Osteocyte (in vitro differentiated cells): ENCODE measurements around the gene THAP8. TPM values are rescaled to one million over a fixed set of nuclear protein-coding genes. Genes with fewer than 3 reads are reported as not detected.

ENCODE experiments used
- DNase-seq: peaks from one replicate; pipeline ENCODE4 v3.0.0; 2021; ENCODE audit warnings: mixed read lengths; ENCODE audit not compliant: unreplicated experiment; ENCODE audit errors: extremely low spot score
- H3K27ac Mint-ChIP-seq: one replicate; pipeline ENCODE4 v1.8.0; 2021; ENCODE audit warnings: mild to moderate bottlenecking, mixed read lengths; ENCODE audit not compliant: unreplicated experiment
- H3K27me3 Mint-ChIP-seq: one replicate; pipeline ENCODE4 v1.8.0; 2021; ENCODE audit warnings: mixed read lengths; ENCODE audit not compliant: unreplicated experiment
- H3K36me3 Mint-ChIP-seq: one replicate; pipeline ENCODE4 v1.8.0; 2021; ENCODE audit warnings: mixed read lengths; ENCODE audit not compliant: unreplicated experiment
- H3K4me1 Mint-ChIP-seq: one replicate; pipeline ENCODE4 v1.8.0; 2021; ENCODE audit warnings: mixed read lengths; ENCODE audit not compliant: unreplicated experiment
- H3K4me3 Mint-ChIP-seq: one replicate; pipeline ENCODE4 v1.8.0; 2021; ENCODE audit warnings: mild to moderate bottlenecking, moderate library complexity, mixed read lengths; ENCODE audit not compliant: unreplicated experiment
- H3K9me3 Mint-ChIP-seq: one replicate; pipeline ENCODE4 v1.8.0; 2021; ENCODE audit warnings: mixed read lengths; ENCODE audit not compliant: unreplicated experiment
- long read RNA-seq: library from polyadenylated mRNA; unstranded; transcript quantifications from one replicate; pipeline ENCODE4 v2.0.0, GENCODE V29; 2021
- total RNA-seq: library from RNA; stranded (reverse); gene quantifications from 2 replicates; pipeline ENCODE4 v1.2.1, GENCODE V29; 2021
- TF ChIP-seq, protein P1 (sequence below): fragments of 200-600 bp; sonication (generic); IDR thresholded peaks from 2 replicates; pipeline ENCODE4 v1.5.0; 2021; ENCODE audit warnings: antibody characterized with exemption, mild to moderate bottlenecking, moderate library complexity

THAP8 gene, protein sequence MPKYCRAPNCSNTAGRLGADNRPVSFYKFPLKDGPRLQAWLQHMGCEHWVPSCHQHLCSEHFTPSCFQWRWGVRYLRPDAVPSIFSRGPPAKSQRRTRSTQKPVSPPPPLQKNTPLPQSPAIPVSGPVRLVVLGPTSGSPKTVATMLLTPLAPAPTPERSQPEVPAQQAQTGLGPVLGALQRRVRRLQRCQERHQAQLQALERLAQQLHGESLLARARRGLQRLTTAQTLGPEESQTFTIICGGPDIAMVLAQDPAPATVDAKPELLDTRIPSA
- total RNA-seq = 7.3 and 8.0 TPM in 2 replicates
- long read RNA-seq, transcript THAP8-201 (4 exons, 1,825 nt) = major isoform, 5 of 9 reads
- long read RNA-seq, partial matches to known transcripts = 1 of 9 reads
- long read RNA-seq, other reads (novel, unspliced or antisense) = 3 of 9 reads

DNA sequence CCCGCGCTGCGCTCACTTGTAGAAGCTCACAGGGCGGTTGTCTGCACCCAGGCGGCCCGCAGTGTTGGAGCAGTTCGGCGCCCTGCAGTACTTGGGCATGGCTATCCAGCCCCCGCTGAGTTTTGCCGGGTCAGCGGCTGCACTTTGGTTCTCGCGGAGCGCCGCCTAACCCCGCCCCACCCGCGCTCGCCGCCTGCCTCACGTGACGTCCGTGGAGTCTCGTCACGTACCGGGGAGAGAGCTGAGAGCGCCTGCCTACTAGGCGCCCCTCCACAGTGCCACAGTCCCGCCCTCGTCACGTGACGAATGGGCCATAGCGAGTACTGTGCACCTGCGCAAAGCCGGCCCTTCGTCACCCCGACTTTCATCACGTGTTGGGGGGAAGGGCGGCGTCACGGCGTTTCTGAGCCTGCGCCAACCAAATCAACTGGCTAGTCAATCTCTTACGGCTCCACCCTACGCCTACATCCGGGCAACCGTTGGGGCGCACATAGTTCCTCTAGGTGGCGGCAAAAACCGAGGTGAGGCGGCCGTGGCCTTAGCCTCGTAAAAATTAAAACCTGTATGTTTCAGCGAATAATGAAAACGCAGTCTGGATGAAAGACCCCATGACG lies at the start of gene THAP8:
Gene THAP8 (minus strand): TSS at position 167 of the 614 bp plus-strand sequence. CDS start 68 bp downstream, at position 99.
- Mint-ChIP-seq H3K36me3 (peaks cover 2% of the 10 kb centered on the region), H3K9me3 (no peaks in the 10 kb centered on the region), H3K27me3 (no peaks in the 10 kb centered on the region), H3K27ac (peak within 1 kb of the TSS; percentile 99), H3K4me3 (peak within 1 kb of the TSS; percentile 95), H3K4me1 (peaks cover 21% of the 10 kb centered on the region)
- TF ChIP-seq, protein P1, sequence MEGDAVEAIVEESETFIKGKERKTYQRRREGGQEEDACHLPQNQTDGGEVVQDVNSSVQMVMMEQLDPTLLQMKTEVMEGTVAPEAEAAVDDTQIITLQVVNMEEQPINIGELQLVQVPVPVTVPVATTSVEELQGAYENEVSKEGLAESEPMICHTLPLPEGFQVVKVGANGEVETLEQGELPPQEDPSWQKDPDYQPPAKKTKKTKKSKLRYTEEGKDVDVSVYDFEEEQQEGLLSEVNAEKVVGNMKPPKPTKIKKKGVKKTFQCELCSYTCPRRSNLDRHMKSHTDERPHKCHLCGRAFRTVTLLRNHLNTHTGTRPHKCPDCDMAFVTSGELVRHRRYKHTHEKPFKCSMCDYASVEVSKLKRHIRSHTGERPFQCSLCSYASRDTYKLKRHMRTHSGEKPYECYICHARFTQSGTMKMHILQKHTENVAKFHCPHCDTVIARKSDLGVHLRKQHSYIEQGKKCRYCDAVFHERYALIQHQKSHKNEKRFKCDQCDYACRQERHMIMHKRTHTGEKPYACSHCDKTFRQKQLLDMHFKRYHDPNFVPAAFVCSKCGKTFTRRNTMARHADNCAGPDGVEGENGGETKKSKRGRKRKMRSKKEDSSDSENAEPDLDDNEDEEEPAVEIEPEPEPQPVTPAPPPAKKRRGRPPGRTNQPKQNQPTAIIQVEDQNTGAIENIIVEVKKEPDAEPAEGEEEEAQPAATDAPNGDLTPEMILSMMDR = peak; percentile 60
- DNase-seq = peak; percentile 100

DNA sequence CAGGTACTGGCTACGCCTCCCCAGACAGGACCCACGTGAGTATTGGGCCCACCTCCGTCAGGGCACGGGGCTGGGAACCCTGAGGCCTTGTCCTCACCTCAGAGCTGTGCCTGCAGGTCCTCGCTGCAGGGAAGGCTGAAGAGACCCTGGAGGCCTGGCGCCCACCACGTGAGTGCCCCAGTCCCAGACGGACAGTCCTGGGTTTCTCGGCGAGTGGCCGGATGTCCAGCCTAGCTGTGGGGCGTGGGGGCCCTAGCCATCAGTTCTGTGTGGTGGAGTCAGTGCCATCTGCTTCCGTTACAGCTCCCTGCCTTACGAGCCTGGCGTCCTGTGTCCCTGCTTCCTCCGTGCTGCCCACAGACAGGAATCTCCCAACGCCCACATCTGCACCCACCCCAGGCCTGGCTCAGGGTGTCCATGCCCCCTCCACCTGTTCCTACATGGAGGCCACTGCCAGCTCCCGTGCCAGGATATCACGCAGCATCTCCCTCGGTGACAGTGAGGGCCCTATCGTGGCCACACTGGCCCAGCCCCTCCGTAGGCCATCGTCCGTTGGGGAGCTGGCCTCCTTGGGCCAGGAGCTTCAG lies 49.0 kb upstream of the THAP8 start:
- no peaks in the 10 kb centered on the region for H3K27me3 Mint-ChIP-seq
- H3K4me1 Mint-ChIP-seq = peaks cover 3% of the 10 kb centered on the region
- DNase-seq = no peak
- H3K4me3 Mint-ChIP-seq = no peak overlapping the region
- TF ChIP-seq, protein P1 = no peak
- H3K27ac Mint-ChIP-seq = no peak overlapping the region
- H3K36me3 Mint-ChIP-seq = no peaks in the 10 kb centered on the region
- no peaks in the 10 kb centered on the region for H3K9me3 Mint-ChIP-seq

DNA sequence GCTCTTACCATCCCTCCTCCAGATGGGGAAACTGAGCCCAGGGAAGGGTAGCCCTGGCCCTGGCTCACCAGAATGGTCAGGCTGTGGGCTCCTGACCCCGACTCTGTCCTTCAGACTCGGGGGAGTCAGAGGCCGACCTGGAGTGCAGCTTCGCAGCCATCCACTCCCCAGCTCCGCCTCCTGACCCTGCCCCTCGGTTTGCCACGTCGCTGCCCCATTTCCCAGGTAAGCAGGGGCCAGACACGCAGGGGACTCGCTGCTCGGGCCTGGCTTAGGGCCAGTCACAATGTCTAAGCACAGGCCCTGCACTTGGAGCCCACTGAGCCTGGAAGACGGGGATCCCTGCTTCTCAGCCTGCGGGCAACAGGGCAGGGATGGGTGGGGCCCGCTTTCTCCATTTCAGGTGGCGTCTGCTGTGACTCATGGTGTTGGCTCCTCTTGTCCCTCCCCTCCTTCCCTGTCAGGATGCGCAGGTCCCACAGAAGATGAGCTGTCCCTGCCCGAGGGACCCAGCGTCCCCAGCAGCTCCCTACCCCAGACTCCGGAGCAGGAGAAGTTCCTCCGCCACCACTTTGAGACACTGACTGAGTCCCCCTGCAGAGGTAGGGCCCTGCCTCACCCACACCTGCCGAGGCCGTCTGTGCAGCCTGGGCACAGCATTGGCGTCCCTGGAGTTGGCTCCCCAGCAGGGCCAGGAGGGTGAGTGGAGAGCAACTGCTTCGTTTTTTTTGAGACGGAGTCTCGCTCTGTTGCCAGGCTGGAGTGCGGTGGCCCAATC lies 47.7 kb upstream of the THAP8 start:
- DNase-seq = no peak
- H3K4me1 Mint-ChIP-seq = peaks cover 3% of the 10 kb centered on the region
- H3K4me3 Mint-ChIP-seq = no peak overlapping the region
- H3K27me3 Mint-ChIP-seq = no peaks in the 10 kb centered on the region
- no peaks in the 10 kb centered on the region for H3K9me3 Mint-ChIP-seq
- TF ChIP-seq, protein P1 = no peak
- H3K27ac Mint-ChIP-seq = no peak overlapping the region
- no peaks in the 10 kb centered on the region for H3K36me3 Mint-ChIP-seq

DNA sequence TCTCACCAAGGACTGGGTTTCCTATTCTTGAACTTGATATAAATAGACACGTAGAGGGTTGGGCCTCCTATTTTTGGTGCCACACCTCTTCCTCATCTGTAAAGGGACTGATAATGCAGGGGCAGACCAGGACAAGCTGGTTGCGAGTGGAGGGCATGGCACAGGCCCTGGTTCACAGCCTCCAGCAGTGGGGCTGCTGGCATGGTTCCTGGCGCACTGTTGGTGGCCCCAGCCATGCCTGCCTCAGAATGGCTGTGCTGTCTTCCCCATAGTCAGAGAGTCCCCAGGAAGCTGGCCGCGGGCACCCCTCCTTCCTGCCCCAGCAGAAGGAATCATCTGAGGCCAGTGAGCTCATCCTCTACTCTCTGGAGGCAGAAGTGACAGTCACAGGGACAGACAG lies 46.4 kb upstream of the THAP8 start:
- DNase-seq = no peak
- H3K4me1 Mint-ChIP-seq = no peaks in the 10 kb centered on the region
- TF ChIP-seq, protein P1 = no peak
- no peak overlapping the region for H3K27ac Mint-ChIP-seq
- H3K9me3 Mint-ChIP-seq = no peaks in the 10 kb centered on the region
- no peaks in the 10 kb centered on the region for H3K27me3 Mint-ChIP-seq
- no peak overlapping the region for H3K4me3 Mint-ChIP-seq
- no peaks in the 10 kb centered on the region for H3K36me3 Mint-ChIP-seq
